Cardiac fibroblast (primary cell): ENCODE measurements around the gene PLCE1.

Experiments used
- DNase-seq, 2 donors: peaks; one replicate each; pipeline versions ENCODE4 v3.0.0 to v3.0.0-alpha.2; 2010; ENCODE audit warnings: low read depth in 2 of 2
- H3K4me3 ChIP-seq, 2 donors: replicated peaks in 1 of 2; 1 replicate in 1 of 2; 2 replicates in 1 of 2; pipeline ENCODE4 v1.5.1; 2011; ENCODE audit warnings: low read depth in 2 of 2, low read length in 2 of 2, mild to moderate bottlenecking in 2 of 2, moderate library complexity in 1 of 2
- CTCF ChIP-seq: IDR thresholded peaks from one replicate; pipeline ENCODE4 v1.5.1; 2011; ENCODE audit warnings: low read depth, mild to moderate bottlenecking, low read length, inconsistent platforms

Gene PLCE1

GRCh38 chr10:94006591-94007550 lies 13.1 kb downstream of the PLCE1 start:
- no peak overlapping the region for H3K4me3 ChIP-seq
- peak; percentile 82 to 94 for DNase-seq
- TF ChIP-seq CTCF, result no peak

- DNase-seq, result no peak
- H3K4me3 ChIP-seq, result no peak overlapping the region
- no peak for TF ChIP-seq CTCF
Observed at GRCh38 chr10:94008526-94008925, 14.8 kb downstream of the PLCE1 start.

GRCh38 chr10:94010116-94010515 lies 16.4 kb downstream of the PLCE1 start:
- H3K4me3 ChIP-seq, result no peak overlapping the region
- DNase-seq, result no peak
- no peak for TF ChIP-seq CTCF

- DNase-seq, result no peak
- no peak for TF ChIP-seq CTCF
- no peak overlapping the region for H3K4me3 ChIP-seq
Observed at GRCh38 chr10:94010886-94011285, 17.2 kb downstream of the PLCE1 start.

- H3K4me3 ChIP-seq, result no peak overlapping the region
- no peak for DNase-seq
- TF ChIP-seq CTCF, result no peak
Observed at GRCh38 chr10:94011296-94011695, 17.6 kb downstream of the PLCE1 start.

GRCh38 chr10:94012834-94013233 lies 19.1 kb downstream of the PLCE1 start:
- TF ChIP-seq CTCF, result no peak
- peak in 1 of 2 donors; percentile 14 for DNase-seq
- H3K4me3 ChIP-seq, result no peak overlapping the region
